IPS-18a (cell line): ENCODE data around the gene TRRAP.
"Not testable (repeated sequence)": the region's sequence is repeated elsewhere in the genome, so short reads cannot be mapped to it uniquely, and the experiment has no call there.

ENCODE experiments used
- H3K27ac ChIP-seq: one replicate; pipeline ENCODE4 v1.5.1; 2013; ENCODE audit warnings: low read length
- H3K27me3 ChIP-seq: one replicate; pipeline ENCODE4 v1.6.1; 2013; ENCODE audit warnings: mild to moderate bottlenecking, low read length; ENCODE audit not compliant: control insufficient read depth, insufficient read depth
- H3K36me3 ChIP-seq: one replicate; pipeline ENCODE4 v1.6.1; 2013; ENCODE audit warnings: low read depth, low read length; ENCODE audit not compliant: control insufficient read depth
- H3K4me1 ChIP-seq: one replicate; pipeline ENCODE4 v1.6.1; 2013; ENCODE audit warnings: low read depth, low read length; ENCODE audit not compliant: control insufficient read depth
- H3K4me3 ChIP-seq: one replicate; pipeline ENCODE4 v1.5.1; 2013; ENCODE audit warnings: low read length
- H3K9ac ChIP-seq: one replicate; pipeline ENCODE4 v1.6.1; 2013; ENCODE audit warnings: mild to moderate bottlenecking, low read length, moderate library complexity
- H3K9me3 ChIP-seq: one replicate; pipeline ENCODE4 v1.6.1; 2013; ENCODE audit warnings: low read depth, low read length; ENCODE audit not compliant: control insufficient read depth

The TRRAP gene

GRCh38 chr7:98869027-98869596 is 9.2 kb upstream of the TRRAP start:
- H3K36me3 ChIP-seq: no peaks in the 10 kb centered on the region
- no peak overlapping the region for H3K27ac ChIP-seq
- no peak overlapping the region for H3K9ac ChIP-seq
- peaks cover 37% of the 10 kb centered on the region for H3K27me3 ChIP-seq
- H3K4me1 ChIP-seq: peaks cover 7% of the 10 kb centered on the region
- H3K4me3 ChIP-seq: peak overlapping the region; percentile 60
- H3K9me3 ChIP-seq: no peaks in the 10 kb centered on the region

GRCh38 chr7:98869597-98870120 is 8.7 kb upstream of the TRRAP start, which contains the start of gene TMEM130:
Gene TMEM130 (minus strand): TSS chr7:98870014. CDS start chr7:98869861, 153 bp downstream.
- Histone ChIP-seq H3K27ac (no peak within 1 kb of the TSS), H3K9me3 (no peaks in the 10 kb centered on the region), H3K4me1 (peaks cover 7% of the 10 kb centered on the region), H3K9ac (no peak within 1 kb of the TSS), H3K4me3 (peak within 1 kb of the TSS; percentile 60), H3K27me3 (peaks cover 37% of the 10 kb centered on the region), H3K36me3 (no peaks in the 10 kb centered on the region)

GRCh38 chr7:98870121-98870651 is 8.1 kb upstream of the TRRAP start:
- H3K4me3 ChIP-seq: peak overlapping the region; percentile 60
- no peak overlapping the region for H3K9ac ChIP-seq
- no peaks in the 10 kb centered on the region for H3K9me3 ChIP-seq
- H3K4me1 ChIP-seq: peaks cover 7% of the 10 kb centered on the region
- H3K36me3 ChIP-seq: no peaks in the 10 kb centered on the region
- H3K27ac ChIP-seq: no peak overlapping the region
- H3K27me3 ChIP-seq: peaks cover 37% of the 10 kb centered on the region

GRCh38 chr7:98870807-98871491 is 7.4 kb upstream of the TRRAP start:
- peaks cover 7% of the 10 kb centered on the region for H3K4me1 ChIP-seq
- H3K4me3 ChIP-seq: peak overlapping the region; percentile 60
- no peak overlapping the region for H3K27ac ChIP-seq
- peaks cover 37% of the 10 kb centered on the region for H3K27me3 ChIP-seq
- no peaks in the 10 kb centered on the region for H3K9me3 ChIP-seq
- no peaks in the 10 kb centered on the region for H3K36me3 ChIP-seq
- H3K9ac ChIP-seq: no peak overlapping the region

GRCh38 chr7:98872328-98872924 is 5.9 kb upstream of the TRRAP start:
- Histone ChIP-seq H3K9ac (no peak overlapping the region), H3K27ac (no peak overlapping the region), H3K9me3 (no peaks in the 10 kb centered on the region), H3K4me1 (peaks cover 2% of the 10 kb centered on the region), H3K36me3 (no peaks in the 10 kb centered on the region), H3K27me3 (peaks cover 37% of the 10 kb centered on the region), H3K4me3 (no peak overlapping the region)

- H3K9ac ChIP-seq: not testable (repeated sequence)
These were observed 4.7 kb upstream of the TRRAP start for GRCh38 chr7:98873610-98874009.

GRCh38 chr7:98874942-98875341 is 3.4 kb upstream of the TRRAP start:
- Histone ChIP-seq H3K27ac (no peak overlapping the region), H3K9me3 (no peaks in the 10 kb centered on the region), H3K4me3 (no peak overlapping the region), H3K9ac (no peak overlapping the region), H3K4me1 (peaks cover 11% of the 10 kb centered on the region), H3K36me3 (no peaks in the 10 kb centered on the region), H3K27me3 (peaks cover 19% of the 10 kb centered on the region)

More at GRCh38 chr7:98873610-98874009, 4.7 kb upstream of the TRRAP start:
- H3K27me3 ChIP-seq: peaks cover 31% of the 10 kb centered on the region
- not testable (repeated sequence) for H3K9me3 ChIP-seq, H3K36me3 ChIP-seq, H3K27ac ChIP-seq, H3K4me3 ChIP-seq, H3K4me1 ChIP-seq

- H3K9me3 ChIP-seq: no peaks in the 10 kb centered on the region
- no peak overlapping the region for H3K4me3 ChIP-seq
- no peak overlapping the region for H3K27ac ChIP-seq
- peaks cover 14% of the 10 kb centered on the region for H3K27me3 ChIP-seq
- peaks cover under 1% of the 10 kb centered on the region for H3K36me3 ChIP-seq
- no peak overlapping the region for H3K9ac ChIP-seq
- peaks cover 12% of the 10 kb centered on the region for H3K4me1 ChIP-seq
These were observed 2.8 kb upstream of the TRRAP start for GRCh38 chr7:98875501-98875900.

GRCh38 chr7:98877146-98877545 is 1.2 kb upstream of the TRRAP start:
- Histone ChIP-seq H3K27me3 (no peaks in the 10 kb centered on the region), H3K4me1 (peaks cover 12% of the 10 kb centered on the region), H3K36me3 (peaks cover 17% of the 10 kb centered on the region), H3K9me3 (no peaks in the 10 kb centered on the region), H3K4me3 (no peak overlapping the region), H3K9ac (no peak overlapping the region), H3K27ac (no peak overlapping the region)

- Histone ChIP-seq H3K9me3 (no peaks in the 10 kb centered on the region), H3K9ac (no peak overlapping the region), H3K4me1 (peaks cover 12% of the 10 kb centered on the region), H3K36me3 (peaks cover 24% of the 10 kb centered on the region), H3K27ac (no peak overlapping the region), H3K27me3 (no peaks in the 10 kb centered on the region), H3K4me3 (peak overlapping the region; percentile 66)
These were observed 504 bp upstream of the TRRAP start for GRCh38 chr7:98877692-98878364.
